Measurements from ENCODE around the gene RNU7-1.

Gene RNU7-1

GRCh38 chr12:6938353-6939190, 5.0 kb upstream of the RNU7-1 start:
- DNase-seq: no peak

- DNase-seq: no peak
These were observed 4.5 kb upstream of the RNU7-1 start for GRCh38 chr12:6939191-6939540.

- DNase-seq: no peak
These were observed 2.3 kb upstream of the RNU7-1 start for GRCh38 chr12:6941267-6941666.

- no peak for DNase-seq
These were observed 1.8 kb upstream of the RNU7-1 start for GRCh38 chr12:6941782-6942181.

- DNase-seq: no peak
These were observed 1.3 kb upstream of the RNU7-1 start for GRCh38 chr12:6942331-6942665.

- DNase-seq: peak; percentile 92
These were observed 261 bp upstream of the RNU7-1 start for GRCh38 chr12:6943389-6943721.

GRCh38 chr12:6944381-6945186, 968 bp downstream of the RNU7-1 start:
- peak; percentile 96 for DNase-seq

- no peak for DNase-seq
These were observed 2.0 kb downstream of the RNU7-1 start for GRCh38 chr12:6945613-6946012.

- DNase-seq: no peak
These were observed 2.7 kb downstream of the RNU7-1 start for GRCh38 chr12:6946033-6946919.

- DNase-seq: no peak
These were observed 3.3 kb downstream of the RNU7-1 start for GRCh38 chr12:6946920-6947374.

GRCh38 chr12:6947615-6948014, 4.0 kb downstream of the RNU7-1 start:
- no peak for DNase-seq

- DNase-seq: no peak
These were observed 5.4 kb downstream of the RNU7-1 start for GRCh38 chr12:6948873-6949594.

- no peak for DNase-seq
These were observed 6.8 kb downstream of the RNU7-1 start for GRCh38 chr12:6950401-6950801.

- no peak for DNase-seq
These were observed 7.4 kb downstream of the RNU7-1 start, which contains the start of gene PTPN6 for GRCh38 chr12:6950811-6951540. PTPN6 (plus strand) TSS chr12:6951356; CDS start chr12:6951513, 157 bp downstream.

- DNase-seq: no peak
These were observed 8.0 kb downstream of the RNU7-1 start for GRCh38 chr12:6951551-6952120.

- no peak for DNase-seq
These were observed 8.7 kb downstream of the RNU7-1 start for GRCh38 chr12:6952121-6952862.

- DNase-seq: no peak
These were observed 9.3 kb downstream of the RNU7-1 start for GRCh38 chr12:6952863-6953441.

- peak; percentile 92 for DNase-seq
These were observed 10.1 kb downstream of the RNU7-1 start for GRCh38 chr12:6953442-6954315.

Measured in femur (tissue), 1 donor.